Measurements from ENCODE around the gene RNGTT. TPM values are rescaled to one million over a fixed set of nuclear protein-coding genes. Genes with fewer than 3 reads are reported as not detected.

The RNGTT gene
- total and polyA plus RNA-seq, 10 of the 15 experiments (the other 5 are each of a cell fraction or from before 2014, with no cell fraction given) = 7.7 to 30.4 (median 22.2) TPM

GRCh38 chr6:88561034-88561953, 402.1 kb downstream of the RNGTT start:
- FAIRE-seq = no peak
- BruUV-seq (replicated peaks) = no TSS peak

More at GRCh38 chr6:88561034-88561953, 402.1 kb downstream of the RNGTT start:
- intact Hi-C loops (cut with micrococcal nuclease; ENCODE audit: unreplicated experiment) (no loop called here), in situ Hi-C loops (cut with MboI) (no loop called here)
- H4K20me1 ChIP-seq (ENCODE audit: control insufficient read depth, insufficient read depth) = no peaks in the 10 kb centered on the region
- ChIA-PET CTCF (interaction anchor here (2.5 kb wide), 1 partner anchor 16 kb away, joined by 7 read pairs; no protein-coding TSS in a partner anchor), RAD21 (ENCODE audit: unreplicated experiment) (no interaction called here), SMC1A (ENCODE audit: uncharacterized antibody, unreplicated experiment) (interaction anchor here (0.9 to 1.1 kb wide), 2 partner anchors 17 to 42 kb away, joined by 4 read pairs; no protein-coding TSS in a partner anchor), POLR2A (interaction anchor here (0.5 kb wide), 1 partner anchor 1294 kb away, joined by 3 read pairs; no protein-coding TSS in a partner anchor)
- H3K9me3 ChIP-seq (replicated peaks; ENCODE audit: control insufficient read depth, insufficient read depth, low read length) = no peaks in the 10 kb centered on the region; the same call in 1 of the 3 replicates
- H3K27me3 ChIP-seq (replicated peaks in 1 of 2; ENCODE audit: control insufficient read depth in 2 of 2, insufficient read depth in 2 of 2, low read length in 1 of 2) = no peaks in the 10 kb centered on the region
- WGBS (ENCODE audit: insufficient coverage, insufficient replicate concordance, low lambda C conversion rate, missing lambda C conversion rate) = 43% methylated on average over 10 of the region's 10 CpGs
- 0 out of 4 replicates have a peak, but pooled peaks of 1 of the 2 experiments have one; percentile 6 for TF ChIP-seq ETV6 (conservative IDR thresholded peaks at IDR 0.05 in 1 of 2, IDR thresholded peaks at IDR 0.05 in 1 of 2; ENCODE audit: borderline replicate concordance in 1 of 2, low read depth in 1 of 2)
- TF ChIP-seq, protein P1, sequence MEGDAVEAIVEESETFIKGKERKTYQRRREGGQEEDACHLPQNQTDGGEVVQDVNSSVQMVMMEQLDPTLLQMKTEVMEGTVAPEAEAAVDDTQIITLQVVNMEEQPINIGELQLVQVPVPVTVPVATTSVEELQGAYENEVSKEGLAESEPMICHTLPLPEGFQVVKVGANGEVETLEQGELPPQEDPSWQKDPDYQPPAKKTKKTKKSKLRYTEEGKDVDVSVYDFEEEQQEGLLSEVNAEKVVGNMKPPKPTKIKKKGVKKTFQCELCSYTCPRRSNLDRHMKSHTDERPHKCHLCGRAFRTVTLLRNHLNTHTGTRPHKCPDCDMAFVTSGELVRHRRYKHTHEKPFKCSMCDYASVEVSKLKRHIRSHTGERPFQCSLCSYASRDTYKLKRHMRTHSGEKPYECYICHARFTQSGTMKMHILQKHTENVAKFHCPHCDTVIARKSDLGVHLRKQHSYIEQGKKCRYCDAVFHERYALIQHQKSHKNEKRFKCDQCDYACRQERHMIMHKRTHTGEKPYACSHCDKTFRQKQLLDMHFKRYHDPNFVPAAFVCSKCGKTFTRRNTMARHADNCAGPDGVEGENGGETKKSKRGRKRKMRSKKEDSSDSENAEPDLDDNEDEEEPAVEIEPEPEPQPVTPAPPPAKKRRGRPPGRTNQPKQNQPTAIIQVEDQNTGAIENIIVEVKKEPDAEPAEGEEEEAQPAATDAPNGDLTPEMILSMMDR (IDR thresholded peaks at IDR 0.05 in 2 of 3, conservative IDR thresholded peaks at IDR 0.05 in 1 of 3; ENCODE audit: control insufficient read depth in 2 of 3, extremely low read depth in 1 of 3, insufficient read depth in 1 of 3, low read depth in 3 of 3, low read length in 3 of 3) = no peak
- TF ChIP-seq, protein P2, sequence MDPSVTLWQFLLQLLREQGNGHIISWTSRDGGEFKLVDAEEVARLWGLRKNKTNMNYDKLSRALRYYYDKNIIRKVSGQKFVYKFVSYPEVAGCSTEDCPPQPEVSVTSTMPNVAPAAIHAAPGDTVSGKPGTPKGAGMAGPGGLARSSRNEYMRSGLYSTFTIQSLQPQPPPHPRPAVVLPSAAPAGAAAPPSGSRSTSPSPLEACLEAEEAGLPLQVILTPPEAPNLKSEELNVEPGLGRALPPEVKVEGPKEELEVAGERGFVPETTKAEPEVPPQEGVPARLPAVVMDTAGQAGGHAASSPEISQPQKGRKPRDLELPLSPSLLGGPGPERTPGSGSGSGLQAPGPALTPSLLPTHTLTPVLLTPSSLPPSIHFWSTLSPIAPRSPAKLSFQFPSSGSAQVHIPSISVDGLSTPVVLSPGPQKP (IDR thresholded peaks at IDR 0.05; ENCODE audit: low read depth, low read length) = no peak
- H3K79me2 ChIP-seq (ENCODE audit: control insufficient read depth, insufficient read depth, low read length) = no peaks in the 10 kb centered on the region
- H3K4me3 ChIP-seq = no peak overlapping the region
- H3K36me3 ChIP-seq (ENCODE audit: control insufficient read depth in 2 of 2, insufficient read depth in 2 of 2, low read length in 1 of 2) = no peaks in the 10 kb centered on the region
- DNase-seq (ENCODE audit: low read depth, low spot score) (no peak), ATAC-seq (no peak)
- H3K9ac ChIP-seq (ENCODE audit: control insufficient read depth, insufficient read depth, low read length) = no peak overlapping the region
- peak overlapping the region; percentile 33 for H2AFZ ChIP-seq (ENCODE audit: control insufficient read depth, low read depth, low read length)
- H3K4me2 ChIP-seq (ENCODE audit: control insufficient read depth, insufficient read depth) = no peak overlapping the region
- no peaks in the 10 kb centered on the region for H3K4me1 ChIP-seq (ENCODE audit: control insufficient read depth, insufficient read depth, low read length)
- H3K27ac ChIP-seq (ENCODE audit: control insufficient read depth, insufficient read depth) = no peak overlapping the region

Small RNA genes within 50 kb of the gene (small RNA-seq; reads per million reads assigned to genes)
- not detected for gene AL079342.1
- gene RF00045 = not detected

Other genes starting within 250 kb of the RNGTT start
- gene PNRC1, start 117.1 kb upstream of the RNGTT start, total RNA-seq (2014; rRNA removed) = 32.0 and 33.1 TPM in 2 replicates
- gene PNRC1, start 117.1 kb upstream of the RNGTT start, total RNA-seq (2014; rRNA removed; fragmentation: Illumina TruSeq; extraction: Trizol) = 42.9 and 43.3 TPM in 2 replicates
- gene PNRC1, start 117.1 kb upstream of the RNGTT start, total RNA-seq (2021) = 66.0 and 70.8 TPM in 2 replicates
- gene PNRC1, start 117.1 kb upstream of the RNGTT start, polyA plus RNA-seq (2011; rRNA removed) = 34.3 and 50.5 TPM in 2 replicates
- gene PNRC1, start 117.1 kb upstream of the RNGTT start, polyA plus RNA-seq (2014; fragmentation: Illumina TruSeq; extraction: Trizol) = 30.4 and 40.7 TPM in 2 replicates
- gene PNRC1, start 117.1 kb upstream of the RNGTT start, polyA plus RNA-seq (2014; fragmentation: Nextera tagmentation; extraction: Ambion mirVana) = 1 to 10 TPM; 7.6 to 9.5 TPM
- gene PNRC1, start 117.1 kb upstream of the RNGTT start, polyA plus RNA-seq (2014; rRNA removed) = 14.7 and 15.7 TPM in 2 replicates
- gene PNRC1, start 117.1 kb upstream of the RNGTT start, polyA plus RNA-seq (2016; fragmentation: Nextera tagmentation; extraction: Ambion mirVana) = 10 to 100 TPM; 46.7 to 47.5 TPM
- gene SRSF12, start 154.5 kb upstream of the RNGTT start, total RNA-seq (2014; rRNA removed) = not detected in 2 replicates
- not detected in 2 replicates for gene SRSF12, start 154.5 kb upstream of the RNGTT start, total RNA-seq (2014; rRNA removed; fragmentation: Illumina TruSeq; extraction: Trizol)
- not detected in 2 replicates for gene SRSF12, start 154.5 kb upstream of the RNGTT start, total RNA-seq (2021)
- 0.03 TPM in 1 of 2 replicates, not detected in the other for gene SRSF12, start 154.5 kb upstream of the RNGTT start, polyA plus RNA-seq (2011; rRNA removed)
- gene SRSF12, start 154.5 kb upstream of the RNGTT start, polyA plus RNA-seq (2014; fragmentation: Illumina TruSeq; extraction: Trizol) = 0.03 TPM in 1 of 2 replicates, not detected in the other
- gene SRSF12, start 154.5 kb upstream of the RNGTT start, polyA plus RNA-seq (2014; fragmentation: Nextera tagmentation; extraction: Ambion mirVana) = not detected
- gene SRSF12, start 154.5 kb upstream of the RNGTT start, polyA plus RNA-seq (2014; rRNA removed) = not detected in 2 replicates
- under 1 TPM in 1 of 2 experiments, not detected in 1; 0.23 TPM for gene SRSF12, start 154.5 kb upstream of the RNGTT start, polyA plus RNA-seq (2016; fragmentation: Nextera tagmentation; extraction: Ambion mirVana)
- gene PM20D2, start 182.4 kb upstream of the RNGTT start, total RNA-seq (2014; rRNA removed) = 23.6 and 27.2 TPM in 2 replicates
- 17.3 and 18.0 TPM in 2 replicates for gene PM20D2, start 182.4 kb upstream of the RNGTT start, total RNA-seq (2014; rRNA removed; fragmentation: Illumina TruSeq; extraction: Trizol)
- gene PM20D2, start 182.4 kb upstream of the RNGTT start, total RNA-seq (2021) = 14.2 and 14.9 TPM in 2 replicates
- 18.6 and 31.4 TPM in 2 replicates for gene PM20D2, start 182.4 kb upstream of the RNGTT start, polyA plus RNA-seq (2011; rRNA removed)
- 18.2 and 23.2 TPM in 2 replicates for gene PM20D2, start 182.4 kb upstream of the RNGTT start, polyA plus RNA-seq (2014; fragmentation: Illumina TruSeq; extraction: Trizol)
- 1 to 10 TPM; 7.8 to 8.3 TPM for gene PM20D2, start 182.4 kb upstream of the RNGTT start, polyA plus RNA-seq (2014; fragmentation: Nextera tagmentation; extraction: Ambion mirVana)
- gene PM20D2, start 182.4 kb upstream of the RNGTT start, polyA plus RNA-seq (2014; rRNA removed) = 14.3 and 16.1 TPM in 2 replicates
- 10 to 100 TPM; 14.9 to 15.3 TPM for gene PM20D2, start 182.4 kb upstream of the RNGTT start, polyA plus RNA-seq (2016; fragmentation: Nextera tagmentation; extraction: Ambion mirVana)